Muscle layer of duodenum (tissue), 2 donors: ENCODE results near the gene VIPR1.

ENCODE experiments used
- H3K27ac ChIP-seq: one replicate; pipeline ENCODE4 v1.7.0; 2013; ENCODE audit warnings: mild to moderate bottlenecking, low read length
- H3K27me3 ChIP-seq: one replicate; pipeline ENCODE4 v1.7.0; 2013; ENCODE audit warnings: low read depth, mild to moderate bottlenecking, control low read depth, low read length
- H3K36me3 ChIP-seq, 2 donors: one replicate each; pipeline ENCODE4 v1.7.0; 2013; ENCODE audit warnings: low read length in 2 of 2, control low read depth in 1 of 2, mild to moderate bottlenecking in 1 of 2; ENCODE audit not compliant: insufficient read depth in 2 of 2, control insufficient read depth in 1 of 2
- H3K4me1 ChIP-seq, 2 donors: one replicate each; pipeline ENCODE4 v1.7.0; 2013; ENCODE audit warnings: low read length in 2 of 2, mild to moderate bottlenecking in 2 of 2, control low read depth in 1 of 2, moderate library complexity in 1 of 2; ENCODE audit not compliant: insufficient read depth in 2 of 2, control insufficient read depth in 1 of 2
- H3K4me3 ChIP-seq, 2 donors: one replicate each; pipeline ENCODE4 v1.7.0; 2013; ENCODE audit warnings: low read length in 2 of 2, low read depth in 1 of 2, mild to moderate bottlenecking in 1 of 2
- H3K9me3 ChIP-seq, 2 donors: one replicate each; pipeline ENCODE4 v1.7.0; 2013; ENCODE audit warnings: low read length in 2 of 2, control low read depth in 1 of 2, mild to moderate bottlenecking in 1 of 2; ENCODE audit not compliant: control insufficient read depth in 1 of 2
- donor health status: healthy.

Gene VIPR1, protein sequence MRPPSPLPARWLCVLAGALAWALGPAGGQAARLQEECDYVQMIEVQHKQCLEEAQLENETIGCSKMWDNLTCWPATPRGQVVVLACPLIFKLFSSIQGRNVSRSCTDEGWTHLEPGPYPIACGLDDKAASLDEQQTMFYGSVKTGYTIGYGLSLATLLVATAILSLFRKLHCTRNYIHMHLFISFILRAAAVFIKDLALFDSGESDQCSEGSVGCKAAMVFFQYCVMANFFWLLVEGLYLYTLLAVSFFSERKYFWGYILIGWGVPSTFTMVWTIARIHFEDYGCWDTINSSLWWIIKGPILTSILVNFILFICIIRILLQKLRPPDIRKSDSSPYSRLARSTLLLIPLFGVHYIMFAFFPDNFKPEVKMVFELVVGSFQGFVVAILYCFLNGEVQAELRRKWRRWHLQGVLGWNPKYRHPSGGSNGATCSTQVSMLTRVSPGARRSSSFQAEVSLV

DNA sequence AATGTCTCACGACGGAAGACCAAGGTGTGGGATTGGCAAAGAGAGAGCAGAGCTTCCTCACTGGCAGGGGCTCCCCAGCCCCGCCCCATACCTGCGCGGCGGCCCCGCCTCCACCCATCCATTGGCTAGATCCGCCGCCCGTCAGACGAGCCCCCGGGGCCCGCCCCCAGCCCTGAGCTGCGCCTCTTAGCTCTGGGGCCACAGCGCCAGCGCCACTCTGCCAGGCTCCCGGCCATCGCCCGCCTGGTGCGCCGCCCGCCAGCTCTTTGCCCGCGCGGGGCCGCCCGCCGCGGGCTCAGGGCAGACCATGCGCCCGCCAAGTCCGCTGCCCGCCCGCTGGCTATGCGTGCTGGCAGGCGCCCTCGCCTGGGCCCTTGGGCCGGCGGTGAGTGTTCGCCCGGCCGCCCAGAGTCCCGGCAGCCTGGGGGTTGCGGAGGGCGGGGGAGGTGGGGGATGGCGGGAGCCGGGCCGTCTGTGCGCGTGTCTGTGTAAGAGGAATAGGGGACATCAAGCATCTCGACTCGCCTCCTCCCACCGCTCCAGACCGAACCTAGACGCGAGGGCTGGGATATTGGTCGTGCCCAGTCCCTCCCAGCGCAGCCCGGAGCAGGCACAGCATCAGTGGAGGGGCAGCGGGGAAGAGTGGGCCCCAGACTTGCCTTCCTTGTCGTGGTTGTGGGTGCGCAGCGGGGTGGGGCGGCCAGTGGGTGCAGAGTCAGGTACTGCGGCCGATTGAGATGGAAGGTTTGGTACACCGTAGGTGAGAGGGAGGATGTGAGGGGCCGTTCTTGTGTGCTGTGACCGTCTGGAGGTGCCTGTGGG, at the start of gene VIPR1:
Gene VIPR1 (plus strand): TSS at position 215 of the 822 bp plus-strand sequence. CDS start 93 bp downstream, at position 308.
- H3K36me3 ChIP-seq, result no peaks in the 10 kb centered on the region
- H3K4me3 ChIP-seq, result peak within 1 kb of the TSS; percentile 65 to 68
- peaks cover 9 to 19% of the 10 kb centered on the region in 2 donors for H3K4me1 ChIP-seq
- H3K27ac ChIP-seq, result peak within 1 kb of the TSS; percentile 52
- H3K27me3 ChIP-seq, result peaks cover 18% of the 10 kb centered on the region
- H3K9me3 ChIP-seq, result no peaks in the 10 kb centered on the region

DNA sequence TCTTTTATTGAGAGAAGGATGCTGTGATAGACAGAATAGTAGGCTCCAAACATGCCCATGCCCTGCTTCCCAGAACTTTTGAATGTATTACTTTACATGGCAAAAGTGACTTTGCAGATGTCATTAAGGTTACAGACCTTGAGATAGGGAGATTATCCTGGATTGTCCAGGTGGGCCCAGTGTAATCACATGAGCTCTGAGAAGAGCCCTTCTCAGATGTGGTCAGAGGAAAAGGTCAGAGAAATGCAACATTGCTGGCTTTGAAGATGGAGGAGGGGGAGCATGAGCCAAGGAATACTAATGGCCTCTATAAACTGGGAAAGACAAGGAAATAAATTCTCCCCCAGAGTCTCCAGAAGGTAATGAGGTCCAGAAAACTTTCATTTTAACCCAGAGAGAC, 46.2 kb upstream of the VIPR1 start:
- H3K27me3 ChIP-seq, result no peaks in the 10 kb centered on the region
- H3K4me3 ChIP-seq, result no peak overlapping the region
- H3K27ac ChIP-seq, result no peak overlapping the region
- H3K4me1 ChIP-seq, result peaks cover 0 to 4% of the 10 kb centered on the region in 2 donors
- peaks cover 0 to 7% of the 10 kb centered on the region in 2 donors for H3K9me3 ChIP-seq
- H3K36me3 ChIP-seq, result no peaks in the 10 kb centered on the region

DNA sequence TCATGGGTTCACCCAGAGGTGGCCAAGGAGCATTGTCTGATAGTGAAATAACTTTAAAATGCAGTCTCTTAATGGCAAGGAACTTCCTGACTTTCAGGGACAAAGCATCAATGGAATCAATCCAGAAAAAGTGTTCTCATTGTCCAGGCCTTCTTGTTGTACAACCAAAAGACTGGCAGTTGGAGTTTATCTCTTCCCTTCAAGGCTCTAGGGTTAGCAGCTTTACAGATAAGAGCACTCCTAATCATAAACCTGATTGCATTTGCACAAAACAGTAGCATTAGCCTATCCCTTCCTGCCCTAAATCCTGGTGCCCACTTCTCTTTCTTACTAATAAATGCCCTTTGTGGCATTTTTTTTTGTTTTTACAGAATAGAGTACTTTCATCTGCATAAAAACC, 43.3 kb upstream of the VIPR1 start:
- Histone ChIP-seq H3K27ac (no peak overlapping the region), H3K36me3 (no peaks in the 10 kb centered on the region), H3K27me3 (no peaks in the 10 kb centered on the region), H3K9me3 (peaks cover 0 to 3% of the 10 kb centered on the region in 2 donors), H3K4me3 (no peak overlapping the region), H3K4me1 (no peaks in the 10 kb centered on the region)

DNA sequence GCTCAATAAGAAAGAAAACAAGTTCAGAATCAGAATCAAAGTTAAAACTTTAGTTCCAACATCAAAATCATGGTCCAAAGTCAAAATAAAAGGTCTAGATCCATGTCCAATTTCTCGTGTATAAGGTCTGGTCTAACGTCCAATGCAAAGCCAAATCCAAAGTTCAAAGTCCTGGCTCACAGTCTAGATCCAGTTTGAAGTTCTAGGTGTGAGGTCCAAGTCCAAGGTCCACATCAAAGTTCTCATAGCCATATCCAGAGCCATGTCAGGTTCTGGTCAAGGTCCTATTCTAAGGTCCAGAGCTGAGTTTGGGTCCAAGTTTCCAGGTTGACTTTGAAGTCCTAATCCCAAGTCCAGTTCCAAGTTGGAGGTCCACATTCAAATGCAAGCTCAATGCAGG, 40.7 kb upstream of the VIPR1 start:
- Histone ChIP-seq H3K4me3 (no peak overlapping the region), H3K9me3 (no peaks in the 10 kb centered on the region), H3K27me3 (no peaks in the 10 kb centered on the region), H3K4me1 (no peaks in the 10 kb centered on the region), H3K27ac (no peak overlapping the region), H3K36me3 (no peaks in the 10 kb centered on the region)

DNA sequence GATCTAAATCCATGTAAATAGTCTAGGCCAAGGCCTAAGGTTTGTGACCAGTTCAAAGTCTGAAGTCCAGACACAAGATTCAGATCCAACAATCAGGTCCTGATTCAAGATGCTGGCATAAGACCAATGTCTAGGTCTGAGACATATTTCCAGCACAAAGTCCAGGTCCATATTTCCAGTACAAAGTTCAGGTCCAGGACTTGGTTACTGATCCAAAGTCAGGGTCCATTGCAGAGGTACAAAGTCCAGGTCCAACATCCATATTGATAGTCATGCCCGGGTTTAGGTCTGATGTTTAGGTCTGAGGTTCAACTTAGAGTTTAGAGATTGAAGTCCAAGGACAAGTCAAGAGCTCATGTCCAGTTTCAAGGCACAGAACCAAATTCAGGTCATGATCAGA, 39.4 kb upstream of the VIPR1 start:
- Histone ChIP-seq H3K36me3 (no peaks in the 10 kb centered on the region), H3K9me3 (no peaks in the 10 kb centered on the region), H3K4me3 (no peak overlapping the region), H3K27ac (no peak overlapping the region), H3K27me3 (no peaks in the 10 kb centered on the region), H3K4me1 (no peaks in the 10 kb centered on the region)

DNA sequence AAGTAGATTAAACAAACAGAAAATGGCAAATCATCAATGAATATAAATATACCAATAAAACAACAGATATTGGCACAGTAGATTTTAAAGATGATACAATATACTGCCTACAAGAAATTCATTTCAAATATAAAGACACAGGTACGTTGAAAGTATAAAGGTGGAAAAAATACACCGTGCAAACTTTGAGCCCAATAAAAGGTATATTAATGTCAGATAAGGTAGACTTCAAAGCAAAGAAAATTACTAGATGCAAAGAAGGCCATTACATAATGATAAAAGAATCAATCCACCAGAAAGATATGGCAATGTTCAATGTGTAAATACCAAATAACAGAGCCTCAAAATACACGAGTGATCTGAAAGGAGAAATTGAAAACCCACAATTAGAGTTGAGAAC, 34.3 kb upstream of the VIPR1 start:
- Histone ChIP-seq H3K4me3 (no peak overlapping the region), H3K27me3 (no peaks in the 10 kb centered on the region), H3K27ac (no peak overlapping the region), H3K4me1 (no peaks in the 10 kb centered on the region), H3K9me3 (no peaks in the 10 kb centered on the region), H3K36me3 (no peaks in the 10 kb centered on the region)

DNA sequence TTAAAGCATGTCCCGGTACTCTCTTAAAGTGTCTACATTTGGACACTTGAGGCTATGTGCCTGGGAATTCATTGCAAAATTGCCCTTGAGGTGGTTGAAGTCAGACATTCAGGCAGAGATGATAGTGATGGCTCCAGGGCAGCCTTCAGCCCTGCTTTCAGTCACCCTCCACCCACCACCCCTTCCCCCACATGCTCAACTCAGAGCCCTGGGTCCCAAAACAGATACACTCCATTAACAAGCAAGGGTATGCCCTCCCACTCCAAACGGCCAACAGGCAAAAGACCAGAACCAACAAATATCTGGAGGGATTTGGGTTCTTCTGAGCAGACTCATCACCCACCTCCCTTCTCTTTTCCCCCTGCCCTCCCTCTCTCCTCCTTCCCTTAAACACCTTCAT, 29.9 kb upstream of the VIPR1 start:
- no peaks in the 10 kb centered on the region for H3K36me3 ChIP-seq
- H3K4me1 ChIP-seq, result no peaks in the 10 kb centered on the region
- H3K4me3 ChIP-seq, result no peak overlapping the region
- H3K9me3 ChIP-seq, result no peaks in the 10 kb centered on the region
- no peak overlapping the region for H3K27ac ChIP-seq
- H3K27me3 ChIP-seq, result no peaks in the 10 kb centered on the region

DNA sequence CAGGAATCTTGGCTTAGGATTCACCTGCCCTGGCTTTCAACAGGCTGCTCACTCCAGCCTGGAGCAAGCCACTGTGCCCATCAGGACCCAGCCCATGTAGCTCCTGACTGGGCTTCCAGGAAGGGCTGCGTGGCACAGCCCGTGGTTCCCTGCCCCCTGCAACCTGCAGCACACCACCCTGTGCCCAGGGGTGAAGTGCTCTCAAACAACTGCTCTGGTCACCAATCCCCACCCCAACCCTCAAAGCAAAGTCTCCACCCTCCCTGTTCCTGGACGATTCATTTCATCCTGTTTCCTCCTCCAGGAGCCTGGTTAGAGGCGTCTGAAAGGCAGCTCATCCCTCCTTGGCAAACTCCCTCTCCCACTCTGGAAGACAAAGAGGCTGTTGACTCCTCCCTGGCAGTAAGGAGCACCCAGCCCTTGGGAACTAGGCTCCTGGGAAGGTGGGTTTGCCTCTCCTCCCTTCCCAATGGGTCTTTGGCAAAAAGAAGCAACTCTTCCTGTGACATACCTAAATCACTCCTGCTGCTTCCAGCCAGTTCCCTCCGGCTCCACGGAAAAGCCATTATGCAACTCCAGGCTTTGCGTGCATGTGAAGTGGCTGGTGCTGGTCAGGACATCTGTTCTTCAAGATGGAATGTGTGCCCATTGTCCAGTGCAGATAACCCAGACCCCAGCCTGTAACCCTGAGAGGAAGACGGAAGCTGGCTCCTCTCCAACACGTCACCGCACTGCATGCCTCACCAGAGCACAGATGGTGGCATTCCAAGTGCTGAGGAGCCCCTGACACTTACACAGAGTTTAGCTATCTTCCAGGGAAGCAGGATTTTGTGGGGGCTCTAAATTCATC, 29.1 kb upstream of the VIPR1 start:
- Histone ChIP-seq H3K36me3 (no peaks in the 10 kb centered on the region), H3K4me3 (no peak overlapping the region), H3K9me3 (no peaks in the 10 kb centered on the region), H3K27ac (no peak overlapping the region), H3K27me3 (no peaks in the 10 kb centered on the region), H3K4me1 (no peaks in the 10 kb centered on the region)

DNA sequence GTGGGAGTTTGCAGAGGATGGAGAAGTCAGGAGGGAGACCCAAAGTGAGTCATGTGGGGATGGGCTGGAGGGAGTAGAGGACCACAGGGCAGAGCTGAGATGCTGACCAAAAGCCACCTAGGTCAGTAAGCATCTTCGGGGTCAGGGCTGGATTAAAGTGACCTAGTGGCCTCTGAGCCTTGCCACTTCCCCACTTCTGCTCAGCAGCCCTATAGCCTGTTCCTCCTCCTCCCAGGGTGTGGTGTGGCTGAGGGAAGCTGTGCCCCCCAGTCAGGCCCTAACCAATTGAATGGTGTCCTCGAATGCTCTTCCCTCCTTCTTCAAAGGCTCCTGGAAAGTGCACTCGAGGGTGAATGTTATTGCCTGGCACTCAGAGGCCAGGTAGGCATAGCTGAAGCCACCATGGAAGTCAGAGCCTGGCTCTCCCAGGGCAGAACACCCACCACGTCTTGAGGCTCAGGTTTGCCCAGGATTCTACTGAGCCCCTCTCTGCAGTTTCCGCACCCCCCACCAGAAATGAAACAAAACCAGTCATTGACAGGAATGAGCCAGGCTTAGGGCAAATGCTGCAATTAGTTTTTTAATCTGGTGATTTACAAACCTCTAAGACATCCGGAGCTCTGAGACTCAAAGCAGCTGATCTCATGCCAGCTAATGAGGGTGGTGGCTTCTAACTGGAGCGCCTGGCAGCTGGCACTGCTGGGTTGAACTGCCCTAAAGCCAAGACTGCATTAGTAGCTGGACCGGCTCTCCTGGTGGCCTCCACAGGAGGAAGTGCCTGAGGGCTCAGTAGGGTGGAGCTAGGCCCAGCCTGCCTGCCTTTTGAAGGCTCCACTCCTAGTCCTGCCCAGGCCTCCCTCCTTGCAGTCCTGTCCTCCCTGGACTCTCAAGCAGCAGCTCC, 26.0 kb upstream of the VIPR1 start:
- Histone ChIP-seq H3K9me3 (peaks cover 4 to 17% of the 10 kb centered on the region in 2 donors), H3K27ac (no peak overlapping the region), H3K27me3 (no peaks in the 10 kb centered on the region), H3K36me3 (no peaks in the 10 kb centered on the region), H3K4me3 (no peak overlapping the region), H3K4me1 (no peaks in the 10 kb centered on the region)

DNA sequence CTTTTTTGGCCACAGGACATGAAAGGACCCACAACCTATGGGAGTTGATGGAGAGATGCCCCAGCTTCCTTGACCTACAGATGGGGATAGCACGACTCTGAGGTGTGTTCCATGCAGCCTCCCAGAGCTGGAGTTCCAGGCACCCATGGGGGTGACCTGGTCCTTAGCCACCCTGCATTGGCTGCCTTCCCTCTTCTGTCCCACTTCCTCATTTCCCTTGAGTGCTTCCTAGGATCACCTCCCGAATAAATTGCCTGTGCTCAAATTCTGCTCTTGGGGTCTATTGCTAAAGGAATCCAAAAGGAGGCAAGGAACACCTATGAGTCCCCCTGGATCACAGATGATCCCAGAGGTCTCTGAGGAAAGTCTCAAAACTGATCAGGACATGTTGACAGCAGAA, 24.7 kb upstream of the VIPR1 start:
- Histone ChIP-seq H3K27ac (no peak overlapping the region), H3K4me3 (no peak overlapping the region), H3K27me3 (no peaks in the 10 kb centered on the region), H3K4me1 (no peaks in the 10 kb centered on the region), H3K36me3 (no peaks in the 10 kb centered on the region), H3K9me3 (peaks cover 4 to 21% of the 10 kb centered on the region in 2 donors)
